ENCODE measurements around the gene FBXL2.

- TF ChIP-seq HOXA7 (CRISPR knock-in tag; IDR thresholded peaks at IDR 0.05) (no peak), CTCF (IDR thresholded peaks at IDR 0.05) (no peak), EP300 (IDR thresholded peaks at IDR 0.05) (no peak), NPAS2 (CRISPR knock-in tag; IDR thresholded peaks at IDR 0.05; ENCODE audit: borderline replicate concordance) (no peak), POLR2A (IDR thresholded peaks at IDR 0.05; ENCODE audit: low read length) (no peak), BHLHE40 (IDR thresholded peaks at IDR 0.05; ENCODE audit: low read depth, low read length) (no peak), ESRRA (IDR thresholded peaks at IDR 0.05; ENCODE audit: borderline replicate concordance, low read length) (no peak), SMC3 (IDR thresholded peaks at IDR 0.05) (no peak), RAD21 (conservative IDR thresholded peaks at IDR 0.05 in 1 of 2, IDR thresholded peaks at IDR 0.05 in 1 of 2) (no peak), TP53 (CRISPR knock-in tag; IDR thresholded peaks at IDR 0.05) (no peak)
Measured at GRCh38 chr3:33246786-33247185, 30.5 kb upstream of the FBXL2 start.
